ENCODE measurements around the gene SLC7A14.

Gene SLC7A14

GRCh38 chr3:170585937-170586310, at the start of gene SLC7A14:
SLC7A14 (minus strand) TSS chr3:170586075; CDS start chr3:170526936, 59,139 bp downstream.
- DNase-seq: peak; percentile 54

DNA sequence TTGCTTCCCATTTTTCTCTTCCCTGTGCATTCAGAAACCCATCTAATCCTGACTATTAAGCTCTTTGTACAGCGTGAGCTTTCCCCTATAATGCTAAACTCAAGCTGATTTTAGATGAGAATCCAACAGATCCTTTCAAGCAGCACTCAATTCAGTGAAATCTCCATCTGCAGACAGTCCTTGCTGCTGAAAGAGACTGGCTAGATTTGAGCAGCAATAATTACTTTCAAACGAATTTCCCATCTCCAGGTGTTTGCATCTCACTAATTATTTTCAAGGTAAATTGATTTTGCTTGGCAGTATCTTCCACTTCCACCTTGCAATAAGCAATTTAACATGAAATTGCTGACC, 49.5 kb upstream of the SLC7A14 start:
- no peak for DNase-seq

GRCh38 chr3:170634663-170635384, 48.9 kb upstream of the SLC7A14 start:
- no peak for DNase-seq

DNA sequence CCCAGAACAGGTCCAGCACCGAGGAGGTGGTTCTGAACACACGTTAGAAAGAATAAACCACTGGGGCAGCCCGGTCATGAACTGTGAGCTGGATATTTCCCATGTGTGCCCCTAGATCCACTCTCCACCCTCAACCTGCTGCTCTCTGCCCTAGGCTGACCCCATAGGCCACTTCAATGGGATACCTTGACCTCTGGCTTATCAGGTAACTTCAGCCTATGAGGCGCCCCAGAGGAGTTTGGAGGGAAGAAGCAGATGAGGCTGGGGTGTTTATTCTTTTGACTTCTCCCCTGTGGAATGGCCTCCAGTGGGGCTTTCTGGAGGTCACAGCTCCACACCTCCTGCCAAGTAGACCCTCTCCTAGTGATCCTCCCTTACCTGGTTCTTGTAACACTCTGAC, 47.7 kb upstream of the SLC7A14 start:
- no peak for DNase-seq

DNA sequence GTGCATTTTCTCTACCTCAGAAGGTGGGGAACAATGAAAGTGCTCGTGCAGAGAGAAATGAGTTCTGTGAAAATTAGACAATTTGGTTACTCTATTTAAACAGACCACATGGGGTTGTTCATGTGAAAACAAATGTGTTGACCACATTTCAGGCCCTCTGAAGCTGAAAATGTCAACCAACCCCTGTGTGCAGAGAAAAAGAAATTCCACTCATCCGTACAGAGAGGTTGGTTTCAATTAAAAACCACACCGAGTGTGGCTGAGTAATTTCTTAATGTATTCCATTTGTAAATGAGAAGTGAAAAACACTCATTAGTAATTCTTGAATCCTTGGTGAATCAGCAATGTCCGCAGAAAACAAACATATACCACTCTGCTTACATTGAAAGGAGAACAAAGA, 46.9 kb upstream of the SLC7A14 start:
- no peak for DNase-seq

DNA sequence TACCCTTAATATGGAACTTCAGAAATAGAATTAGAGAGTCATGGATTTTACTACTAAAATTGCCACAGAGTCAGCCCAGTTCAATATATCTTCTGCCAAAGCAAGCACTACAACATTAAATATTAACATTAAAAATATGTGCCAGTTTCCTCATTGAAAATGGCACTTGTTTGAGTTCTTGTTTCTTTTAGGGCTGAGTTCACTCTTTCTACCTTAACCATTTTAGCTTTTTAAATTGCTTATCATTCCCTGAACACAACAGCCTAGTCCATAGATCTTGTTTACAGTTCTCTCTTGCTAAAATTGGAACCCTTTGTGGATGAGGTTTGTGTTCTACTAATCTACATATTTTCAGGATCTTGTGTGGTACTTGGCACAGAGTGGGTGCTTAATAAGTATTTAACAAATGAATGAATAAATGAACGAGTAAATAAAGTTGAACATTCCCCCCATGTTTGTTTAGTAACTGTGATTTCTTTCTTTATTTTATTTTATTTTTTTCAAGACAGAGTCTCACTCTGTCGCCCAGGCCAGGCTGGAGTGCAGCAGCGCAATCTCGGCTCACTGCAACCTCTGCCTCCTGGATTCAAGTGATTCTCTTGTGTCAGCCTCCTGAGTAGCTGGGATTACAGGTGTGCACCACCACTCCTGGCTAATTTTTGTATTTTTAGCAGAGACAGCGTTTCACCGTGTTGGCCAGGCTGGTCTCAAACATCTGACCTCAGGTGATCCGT, 46.0 kb upstream of the SLC7A14 start:
- no peak for DNase-seq

GRCh38 chr3:170623524-170623923, 37.6 kb upstream of the SLC7A14 start:
- DNase-seq: no peak

GRCh38 chr3:170622369-170623159, 36.7 kb upstream of the SLC7A14 start:
- DNase-seq: no peak

- DNase-seq: no peak
Measured at GRCh38 chr3:170621256-170621655, 35.4 kb upstream of the SLC7A14 start.

DNA sequence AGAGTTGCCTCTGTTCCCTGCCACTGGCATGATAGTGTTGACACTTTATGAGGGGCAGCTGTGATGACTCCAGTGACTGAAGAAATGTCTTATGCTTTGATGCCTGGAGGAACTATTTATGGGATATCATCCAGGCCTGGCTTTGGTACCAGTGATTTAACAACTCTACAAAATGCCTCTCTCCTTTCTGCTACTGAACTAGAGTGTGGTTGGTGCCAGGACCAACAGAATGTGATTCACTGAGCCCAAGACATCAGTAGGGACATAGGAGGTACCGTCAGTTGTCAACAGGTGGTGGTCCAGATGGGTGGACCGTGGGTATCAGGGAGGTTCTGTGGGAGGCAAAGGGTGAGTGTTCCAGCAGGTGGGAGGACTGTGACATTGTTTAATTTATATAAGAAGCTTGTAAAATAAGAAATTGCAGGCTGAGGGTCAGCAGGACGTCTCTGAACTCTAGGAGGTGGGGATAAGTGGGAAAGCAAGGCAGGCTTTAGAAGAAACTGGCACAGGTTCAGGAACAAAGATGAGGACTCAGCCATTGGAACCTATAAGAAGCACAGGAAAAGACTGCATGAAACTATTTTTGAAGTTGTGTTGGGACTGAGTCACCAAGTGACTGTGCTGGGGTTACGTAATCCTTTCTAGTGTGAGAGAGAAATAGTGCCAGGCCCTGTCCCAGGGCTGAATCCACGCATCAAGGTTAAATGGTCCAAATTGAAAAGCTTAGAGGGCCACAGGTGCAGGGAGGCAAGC, 28.5 kb upstream of the SLC7A14 start:
- DNase-seq: no peak

GRCh38 chr3:170611751-170612150, 25.9 kb upstream of the SLC7A14 start:
- no peak for DNase-seq

- DNase-seq: no peak
Measured at GRCh38 chr3:170610321-170610884, 24.5 kb upstream of the SLC7A14 start.

GRCh38 chr3:170608475-170608874, 22.6 kb upstream of the SLC7A14 start:
- DNase-seq: no peak

GRCh38 chr3:170606675-170607074, 20.8 kb upstream of the SLC7A14 start:
- DNase-seq: no peak

- no peak for DNase-seq
Measured at GRCh38 chr3:170605490-170605889, 19.6 kb upstream of the SLC7A14 start.

GRCh38 chr3:170603770-170604510, 18.1 kb upstream of the SLC7A14 start:
- no peak for DNase-seq

DNA sequence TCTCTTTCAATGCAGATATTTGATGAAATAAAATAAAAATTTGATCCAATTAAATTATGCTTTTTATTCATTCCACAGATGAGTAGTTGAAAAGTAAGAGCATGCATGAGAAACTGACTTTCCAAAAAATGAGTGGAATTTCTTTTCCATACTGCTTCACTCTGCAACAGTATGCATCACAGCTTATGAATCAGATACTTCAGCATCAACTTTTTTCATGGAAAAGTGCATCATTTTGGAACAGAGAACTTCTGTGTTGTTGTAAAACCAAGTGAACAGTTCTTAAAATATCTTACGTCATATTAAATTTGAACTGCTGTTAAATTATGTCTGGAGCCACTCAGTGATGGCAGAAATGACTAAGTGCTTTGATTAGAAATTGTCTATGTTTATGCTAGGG, 16.7 kb upstream of the SLC7A14 start:
- no peak for DNase-seq

GRCh38 chr3:170600005-170600624, 14.2 kb upstream of the SLC7A14 start:
- no peak for DNase-seq

- DNase-seq: no peak
Measured at GRCh38 chr3:170599091-170599490, 13.2 kb upstream of the SLC7A14 start.

- no peak for DNase-seq
Measured at GRCh38 chr3:170598091-170598502, 12.2 kb upstream of the SLC7A14 start.

- no peak for DNase-seq
Measured at GRCh38 chr3:170594528-170594927, 8.7 kb upstream of the SLC7A14 start.

DNA sequence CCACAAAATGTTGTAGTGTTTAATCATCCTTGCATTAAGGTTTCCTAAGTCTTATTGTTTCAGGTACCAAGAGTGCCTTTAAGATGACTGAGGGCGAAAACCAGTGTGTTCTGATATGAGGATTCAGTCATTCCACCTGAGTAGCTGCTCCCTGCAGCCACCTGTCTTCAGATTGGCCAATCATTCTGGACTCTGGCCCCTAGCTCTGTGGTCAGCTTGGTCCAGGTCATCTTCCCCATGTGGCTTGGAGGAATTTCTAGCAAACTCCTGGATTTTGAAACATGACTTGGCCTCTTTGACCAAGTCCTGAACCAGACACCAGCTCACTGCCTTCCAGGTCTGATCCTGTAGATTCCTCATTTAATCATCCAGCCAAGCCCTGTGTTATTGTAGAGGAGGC, 7.8 kb upstream of the SLC7A14 start:
- DNase-seq: no peak

All from NCI-H1436 treated with DMSO at 0.1 percent for 48 hours (cell line).